ENCODE results near the gene TRPC4.
A peak's percentile ranks its signal among the peaks of the same experiment; 100 is the strongest.

The TRPC4 gene

GRCh38 chr13:37772644-37773043 lies 96.9 kb downstream of the TRPC4 start:
- H3F3A ChIP-seq (ENCODE audit: insufficient read depth, low read length) = no peaks in the 10 kb centered on the region
- H3K9ac ChIP-seq (ENCODE audit: low read length) = no peak overlapping the region
- no peaks in the 10 kb centered on the region for H3K4me1 ChIP-seq (ENCODE audit: low read length)
- no peak overlapping the region for H2AFZ ChIP-seq (ENCODE audit: low read length)
- no peak for TF ChIP-seq EZH2 (optimal IDR thresholded peaks at IDR 0.05; ENCODE audit: low read depth, low read length)
- no peak for TF ChIP-seq EZH2phosphoT487 (IDR thresholded peaks at IDR 0.05; ENCODE audit: low read length)
- TF ChIP-seq CTCF (IDR thresholded peaks at IDR 0.05; ENCODE audit: low read length) = no peak
- H3K4me3 ChIP-seq (ENCODE audit: low read length) = no peak overlapping the region
- no peaks in the 10 kb centered on the region for H3K36me3 ChIP-seq (replicated peaks; ENCODE audit: insufficient read depth, low read length)
- no peak overlapping the region for H3K4me2 ChIP-seq (ENCODE audit: low read depth, low read length)
- H3K27me3 ChIP-seq (replicated peaks; ENCODE audit: insufficient read depth, low read length) = no peaks in the 10 kb centered on the region
- H4K20me1 ChIP-seq (ENCODE audit: insufficient read depth, low read length) = no peaks in the 10 kb centered on the region
- no peaks in the 10 kb centered on the region for H3K9me2 ChIP-seq (replicated peaks; ENCODE audit: insufficient read depth, low read length)
- H3K79me2 ChIP-seq (ENCODE audit: low read length) = no peaks in the 10 kb centered on the region
- no peaks in the 10 kb centered on the region for H3K9me3 ChIP-seq (replicated peaks; ENCODE audit: insufficient read depth, low read length)
- no peak for DNase-seq
- H3K27ac ChIP-seq (ENCODE audit: low read length) = no peak overlapping the region

- no peak overlapping the region for H3K4me2 ChIP-seq (ENCODE audit: low read depth, low read length)
These were observed 100.0 kb downstream of the TRPC4 start for GRCh38 chr13:37769545-37769944.

DNA sequence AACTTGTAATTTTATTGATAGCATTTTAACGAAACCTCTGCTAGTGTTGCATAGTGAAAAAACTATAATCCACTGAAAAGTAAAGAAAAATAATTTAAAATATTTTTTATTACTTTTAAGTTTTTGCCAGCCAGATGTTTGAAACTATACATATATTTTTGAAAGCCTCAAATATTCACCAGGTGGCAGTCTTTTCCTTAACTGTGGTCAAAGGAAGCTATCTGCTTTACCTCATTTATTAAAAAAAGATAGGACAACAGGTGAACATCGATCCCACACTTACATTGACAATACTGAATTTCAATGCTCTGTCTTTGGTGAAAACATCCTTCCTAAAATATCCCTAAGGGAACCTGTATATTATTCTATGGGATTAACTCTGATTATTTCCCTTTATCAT lies 100.5 kb downstream of the TRPC4 start:
- H3K27ac ChIP-seq (ENCODE audit: low read length) = no peak overlapping the region
- H3K36me3 ChIP-seq (replicated peaks; ENCODE audit: insufficient read depth, low read length) = no peaks in the 10 kb centered on the region
- no peaks in the 10 kb centered on the region for H4K20me1 ChIP-seq (ENCODE audit: insufficient read depth, low read length)
- no peak overlapping the region for H3K4me2 ChIP-seq (ENCODE audit: low read depth, low read length)
- no peaks in the 10 kb centered on the region for H3F3A ChIP-seq (ENCODE audit: insufficient read depth, low read length)
- no peak overlapping the region for H2AFZ ChIP-seq (ENCODE audit: low read length)
- H3K4me3 ChIP-seq (ENCODE audit: low read length) = no peak overlapping the region
- H3K4me1 ChIP-seq (ENCODE audit: low read length) = no peaks in the 10 kb centered on the region
- H3K9ac ChIP-seq (ENCODE audit: low read length) = no peak overlapping the region
- no peaks in the 10 kb centered on the region for H3K79me2 ChIP-seq (ENCODE audit: low read length)
- no peak for TF ChIP-seq CTCF (IDR thresholded peaks at IDR 0.05; ENCODE audit: low read length)
- TF ChIP-seq EZH2phosphoT487 (IDR thresholded peaks at IDR 0.05; ENCODE audit: low read length) = no peak
- no peak for TF ChIP-seq EZH2 (optimal IDR thresholded peaks at IDR 0.05; ENCODE audit: low read depth, low read length)
- no peaks in the 10 kb centered on the region for H3K9me2 ChIP-seq (replicated peaks; ENCODE audit: insufficient read depth, low read length)
- H3K9me3 ChIP-seq (replicated peaks; ENCODE audit: insufficient read depth, low read length) = no peaks in the 10 kb centered on the region
- no peaks in the 10 kb centered on the region for H3K27me3 ChIP-seq (replicated peaks; ENCODE audit: insufficient read depth, low read length)
- DNase-seq = peak; percentile 11

More at GRCh38 chr13:37769545-37769944, 100.0 kb downstream of the TRPC4 start:
- no peak overlapping the region for H2AFZ ChIP-seq (ENCODE audit: low read length)
- no peaks in the 10 kb centered on the region for H4K20me1 ChIP-seq (ENCODE audit: insufficient read depth, low read length)
- H3K27me3 ChIP-seq (replicated peaks; ENCODE audit: insufficient read depth, low read length) = no peaks in the 10 kb centered on the region
- H3F3A ChIP-seq (ENCODE audit: insufficient read depth, low read length) = no peaks in the 10 kb centered on the region
- no peaks in the 10 kb centered on the region for H3K9me2 ChIP-seq (replicated peaks; ENCODE audit: insufficient read depth, low read length)
- H3K9me3 ChIP-seq (replicated peaks; ENCODE audit: insufficient read depth, low read length) = no peaks in the 10 kb centered on the region
- no peak overlapping the region for H3K4me3 ChIP-seq (ENCODE audit: low read length)
- H3K79me2 ChIP-seq (ENCODE audit: low read length) = no peaks in the 10 kb centered on the region
- no peaks in the 10 kb centered on the region for H3K36me3 ChIP-seq (replicated peaks; ENCODE audit: insufficient read depth, low read length)
- no peak for DNase-seq
- H3K9ac ChIP-seq (ENCODE audit: low read length) = no peak overlapping the region
- no peak for TF ChIP-seq EZH2phosphoT487 (IDR thresholded peaks at IDR 0.05; ENCODE audit: low read length)
- no peak for TF ChIP-seq EZH2 (optimal IDR thresholded peaks at IDR 0.05; ENCODE audit: low read depth, low read length)
- no peak for TF ChIP-seq CTCF (IDR thresholded peaks at IDR 0.05; ENCODE audit: low read length)
- no peak overlapping the region for H3K27ac ChIP-seq (ENCODE audit: low read length)
- H3K4me1 ChIP-seq (ENCODE audit: low read length) = no peaks in the 10 kb centered on the region

Data from MM.1S (cell line).